DMS114 treated with DMSO at 0.1 percent for 48 hours (cell line): ENCODE results near the gene AIG1.
"Not testable (repeated sequence)": the region's sequence is repeated elsewhere in the genome, so short reads cannot be mapped to it uniquely, and the experiment has no call there.

Experiments
- DNase-seq: peaks from one replicate; lab custom pipeline; 2025; ENCODE audit not compliant: unreplicated experiment; lab: John Stamatoyannopoulos, UW

The AIG1 gene

DNA sequence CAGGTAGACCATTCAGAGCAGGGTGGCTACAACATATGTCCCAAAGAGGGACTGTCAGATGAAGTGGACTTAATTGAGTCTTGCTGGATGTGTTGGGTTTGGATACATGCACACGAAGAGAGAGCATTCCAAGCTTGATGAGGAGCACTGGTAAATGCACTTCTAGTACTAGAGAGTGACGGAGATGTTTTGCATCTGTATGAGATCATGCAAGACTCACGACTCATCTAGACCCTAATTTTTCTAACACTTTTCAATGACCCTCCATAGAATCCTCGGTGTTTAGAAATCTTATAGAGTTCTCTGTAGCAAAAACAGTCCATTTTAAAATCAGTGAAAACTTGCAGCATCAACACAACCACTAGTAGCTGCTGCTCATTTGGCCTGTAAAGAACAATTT, 4.8 kb upstream of the AIG1 start:
- DNase-seq = no peak

DNA sequence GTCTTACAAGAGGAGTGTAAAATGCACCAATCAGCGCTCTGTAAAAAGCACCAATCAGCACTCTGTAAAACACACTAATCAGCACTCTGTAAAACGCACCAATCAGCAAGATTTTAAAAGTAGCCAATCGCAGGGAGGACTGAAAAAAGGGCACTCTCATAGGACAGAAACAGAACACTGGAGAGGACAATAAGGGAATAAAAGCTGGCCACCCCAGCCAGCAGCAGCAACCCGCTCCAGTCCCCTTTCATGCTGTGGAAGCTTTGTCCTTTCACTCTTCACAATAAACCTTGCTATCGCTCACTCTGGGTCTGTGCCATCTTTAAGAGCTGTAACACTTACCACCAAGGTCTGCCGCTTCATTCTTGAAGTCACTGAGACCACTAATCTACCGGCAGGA, 1.7 kb upstream of the AIG1 start:
- DNase-seq = no peak

DNA sequence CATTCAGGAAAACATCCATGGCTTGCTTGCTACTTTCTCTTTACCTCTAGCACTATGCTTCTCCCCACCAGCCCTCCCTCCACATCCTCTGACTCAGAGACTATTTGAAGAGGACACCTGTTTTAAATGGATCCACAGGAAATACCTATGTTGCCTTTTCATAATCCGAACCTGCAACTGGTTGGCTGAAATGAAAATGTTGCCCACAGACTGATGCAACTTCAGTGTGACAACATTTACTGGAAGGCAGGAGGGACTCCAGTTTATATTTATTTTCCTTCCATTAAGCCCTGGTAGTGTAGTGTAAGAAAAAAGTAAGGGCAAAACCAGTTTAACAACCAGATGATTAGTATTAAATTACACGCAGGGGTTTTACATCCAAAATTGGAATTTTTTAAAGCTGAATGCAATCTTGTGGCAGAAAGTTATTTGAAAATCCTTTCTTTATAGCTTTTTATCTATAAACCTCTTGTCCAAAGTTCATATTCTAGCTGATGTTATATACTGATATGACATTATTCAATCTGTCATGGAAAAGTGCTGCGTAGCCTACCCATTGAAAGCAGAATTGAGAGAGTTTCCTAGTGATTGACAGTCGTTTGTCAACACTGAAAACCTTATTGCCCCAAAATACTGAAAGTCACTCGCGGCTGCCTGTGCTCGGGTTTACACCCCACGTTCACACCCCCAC, 881 bp upstream of the AIG1 start:
- DNase-seq = no peak

DNA sequence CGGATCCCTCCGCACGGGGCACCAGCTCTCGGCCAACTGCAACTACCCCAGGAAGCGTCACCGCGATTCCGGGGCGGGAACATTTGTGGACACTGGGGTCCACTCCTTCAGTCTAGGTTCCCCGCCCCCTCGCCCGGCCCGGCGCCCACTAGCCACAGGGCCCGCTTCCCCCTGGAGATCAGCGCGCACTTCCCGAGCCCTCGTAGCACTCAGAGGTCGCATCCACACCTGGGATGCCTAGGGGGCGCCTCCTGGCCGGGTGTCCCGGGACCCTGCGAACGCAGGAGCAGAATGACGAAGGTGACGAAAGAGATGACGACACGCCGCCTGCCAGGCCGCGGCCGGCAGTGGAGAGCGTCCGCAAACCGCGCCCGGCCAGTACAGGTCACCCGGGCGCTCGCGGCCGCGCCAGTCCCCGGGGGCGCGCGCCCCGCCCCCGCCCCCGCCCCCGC, 309 bp upstream of the AIG1 start:
- peak; percentile 53 for DNase-seq

DNA sequence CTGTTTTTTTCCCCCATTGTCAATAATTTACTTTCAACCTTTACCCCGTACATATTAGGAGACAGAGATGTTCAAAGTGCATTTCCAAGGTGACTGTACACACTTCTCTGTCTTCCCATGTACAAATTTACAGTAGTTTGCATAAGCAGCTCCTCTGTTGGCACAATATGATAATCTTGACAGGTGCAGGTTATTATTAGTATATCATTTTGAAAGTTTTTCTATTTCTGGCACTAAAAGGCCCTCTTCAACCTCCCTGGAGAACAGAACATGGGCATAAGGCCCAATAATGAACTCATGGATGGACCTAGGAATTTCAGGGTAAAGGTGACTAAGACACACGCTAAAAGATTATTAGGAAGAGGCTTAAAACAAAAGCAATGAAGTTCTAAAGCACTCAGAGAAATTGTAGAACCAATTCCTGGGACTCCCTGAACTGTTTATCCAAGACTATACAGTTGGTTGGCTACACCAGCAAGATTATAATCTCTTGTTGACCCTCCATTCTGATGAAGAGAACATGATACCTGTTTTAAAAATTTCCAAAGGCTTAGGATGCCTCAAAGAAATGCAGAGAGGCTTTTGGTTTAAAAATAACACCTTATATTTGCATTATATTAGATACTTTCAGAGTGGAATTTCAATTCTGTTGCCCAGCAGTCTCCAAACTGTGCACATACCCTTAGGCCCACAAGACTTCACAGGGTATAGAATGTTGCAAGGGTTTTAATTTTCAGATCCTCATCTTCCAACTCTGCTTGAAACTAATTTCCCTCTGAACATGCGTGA, 1.1 kb downstream of the AIG1 start:
- DNase-seq = no peak

DNA sequence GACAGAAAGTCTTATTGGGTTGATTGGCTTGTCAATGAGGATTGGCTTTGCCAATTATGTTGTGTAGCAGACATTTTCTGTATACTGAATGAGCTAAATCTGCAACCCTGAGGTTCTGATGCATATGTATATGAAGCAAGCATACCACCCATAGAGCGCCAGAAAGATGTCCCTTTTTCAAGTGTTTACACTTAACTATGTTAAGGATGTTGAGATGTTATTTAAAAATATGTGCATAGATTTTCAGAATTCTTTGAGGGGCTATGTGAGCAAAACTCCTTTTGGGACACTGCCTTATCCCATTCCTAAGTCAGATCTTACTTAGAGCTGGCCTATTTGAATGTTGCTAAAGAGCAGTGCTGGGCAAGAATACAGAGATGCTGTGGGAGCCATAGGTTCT, 1.9 kb downstream of the AIG1 start:
- no peak for DNase-seq

DNA sequence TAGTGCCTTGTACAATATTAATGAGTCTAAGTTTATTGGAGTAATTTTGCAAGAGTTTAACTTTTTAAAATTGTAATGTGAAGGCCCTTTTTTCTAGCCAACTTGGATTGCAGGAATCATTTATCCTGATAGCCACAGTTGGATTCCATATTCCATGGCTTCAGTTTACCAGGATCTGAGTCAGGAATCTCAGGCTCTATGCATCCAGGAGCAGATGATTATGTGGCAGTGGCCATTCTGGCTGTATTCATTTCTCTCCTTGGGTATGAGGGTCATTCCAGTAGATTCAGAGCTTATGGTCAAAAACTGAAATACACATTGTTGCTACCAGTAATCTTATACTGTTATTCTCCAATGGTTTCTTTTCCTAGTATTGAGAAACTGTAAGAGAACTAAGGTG, 2.9 kb downstream of the AIG1 start:
- no peak for DNase-seq

DNA sequence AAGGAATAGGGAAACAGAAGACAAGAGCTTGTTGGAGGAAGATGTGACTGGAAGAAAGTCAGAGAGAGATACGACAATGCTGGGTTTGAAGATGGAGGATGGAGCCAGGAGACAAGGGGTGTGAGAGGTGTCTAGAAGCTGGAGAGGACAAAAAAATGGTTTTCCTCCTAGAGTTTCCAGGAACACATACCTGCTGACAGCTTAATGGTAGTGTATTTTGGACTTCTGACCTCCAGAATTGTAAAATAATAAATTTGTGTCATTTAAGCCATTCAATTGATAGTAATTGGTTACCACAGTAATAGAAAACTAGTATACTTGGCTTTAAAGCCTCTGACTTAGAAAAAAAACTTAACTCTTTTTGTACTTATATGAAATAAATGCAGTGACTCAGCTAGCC, 3.6 kb downstream of the AIG1 start:
- DNase-seq = no peak

DNA sequence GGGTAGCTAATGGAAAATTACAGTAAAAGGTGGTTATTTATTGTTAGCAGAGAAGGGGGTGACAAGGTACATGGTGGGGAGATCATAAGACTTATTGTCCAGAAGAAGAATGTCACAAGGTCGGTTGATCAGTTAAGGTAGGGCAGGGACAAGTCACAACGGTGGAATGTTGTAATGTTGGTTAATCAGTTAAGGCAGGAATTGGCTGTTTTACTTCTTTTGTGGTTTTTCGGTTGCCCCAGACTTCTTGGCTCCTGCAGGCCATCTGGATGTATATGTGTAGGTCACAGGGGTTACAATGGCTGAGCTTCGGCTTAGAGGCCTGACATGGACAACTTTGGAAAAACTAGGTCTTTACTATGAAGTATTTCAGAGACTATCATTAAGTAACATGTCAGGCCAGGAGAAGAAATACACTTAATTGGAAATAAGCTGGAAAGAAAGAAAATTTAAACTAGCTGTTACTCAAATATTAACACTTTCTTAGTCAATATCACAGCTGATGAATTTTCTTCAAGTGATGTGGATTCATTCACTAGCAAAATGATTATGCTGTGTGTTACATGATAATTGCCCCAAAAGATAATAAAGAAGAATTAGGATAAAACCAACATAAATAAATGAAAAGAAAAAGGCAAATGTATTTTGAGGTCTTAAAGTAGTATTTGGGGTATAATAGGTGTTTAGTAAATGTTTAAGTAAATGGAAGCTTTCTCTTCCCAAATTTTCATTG, 4.4 kb downstream of the AIG1 start:
- no peak for DNase-seq

DNA sequence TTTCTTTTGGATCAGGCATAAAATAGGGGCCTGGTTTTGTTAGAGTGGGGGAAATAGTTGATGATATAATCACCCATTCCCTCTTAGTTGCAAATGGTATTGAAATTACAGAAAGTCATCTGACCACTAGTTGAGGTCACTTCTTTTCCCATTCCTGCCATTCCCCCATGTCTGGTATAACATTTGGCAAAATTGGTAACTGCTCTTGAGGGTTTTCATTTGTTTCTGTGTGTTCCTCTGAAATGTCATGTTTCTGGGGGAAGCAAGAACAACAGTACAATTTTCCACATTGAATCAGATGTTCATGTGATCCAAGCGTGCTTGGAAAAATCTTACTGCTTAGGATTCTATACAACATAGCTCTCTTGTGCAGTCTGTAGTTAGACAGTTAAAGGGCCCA, 7.3 kb downstream of the AIG1 start:
- DNase-seq = no peak

DNA sequence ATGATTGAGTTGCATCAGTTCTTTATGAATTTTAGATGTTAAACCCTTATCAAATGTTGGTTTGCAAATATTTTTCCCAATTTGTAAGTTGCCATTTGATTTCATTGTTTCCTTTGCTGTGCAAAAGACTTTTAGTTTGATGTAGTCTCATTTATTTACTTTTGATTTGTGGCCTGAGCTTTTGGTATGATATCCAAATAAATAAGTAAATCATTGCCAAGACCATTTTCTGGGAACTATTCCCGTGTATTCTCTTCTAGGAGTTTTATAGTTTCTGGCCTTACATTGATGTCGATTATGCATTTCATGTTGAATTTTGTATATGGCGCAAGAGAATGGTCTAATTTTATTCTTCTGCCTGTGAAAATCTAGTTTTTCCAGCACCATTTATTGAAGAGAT, 13.4 kb downstream of the AIG1 start:
- DNase-seq = no peak

DNA sequence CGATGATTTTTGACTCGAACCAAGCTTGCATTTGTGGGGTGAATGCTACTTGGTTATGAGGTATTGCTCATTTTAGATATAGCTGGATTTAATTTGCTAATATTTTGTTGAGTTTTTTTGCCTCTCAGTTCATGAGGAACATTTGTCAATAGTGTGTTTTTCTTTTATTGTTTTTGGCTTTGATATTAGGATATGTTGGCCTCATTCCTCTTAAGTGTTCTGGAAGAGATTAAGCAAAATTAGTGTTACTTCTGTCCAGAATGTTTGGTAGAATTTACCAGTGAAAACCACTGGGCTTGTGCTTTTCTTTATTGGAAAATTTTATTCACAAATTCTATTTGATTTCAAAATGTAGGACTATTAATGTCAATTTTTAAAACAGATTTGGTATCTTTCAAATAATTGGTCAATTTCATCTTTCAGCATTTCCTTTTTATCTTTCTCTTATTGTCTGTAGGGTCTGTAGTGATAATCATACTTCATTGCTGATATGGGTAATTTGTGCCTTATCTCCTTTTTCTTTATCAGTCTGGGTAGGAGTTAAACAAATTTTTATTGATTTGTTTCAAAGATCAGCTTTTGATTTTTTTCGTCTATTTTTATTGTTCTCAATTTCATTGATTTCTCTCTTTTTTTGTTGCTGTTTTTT, 14.1 kb downstream of the AIG1 start:
- DNase-seq = no peak

DNA sequence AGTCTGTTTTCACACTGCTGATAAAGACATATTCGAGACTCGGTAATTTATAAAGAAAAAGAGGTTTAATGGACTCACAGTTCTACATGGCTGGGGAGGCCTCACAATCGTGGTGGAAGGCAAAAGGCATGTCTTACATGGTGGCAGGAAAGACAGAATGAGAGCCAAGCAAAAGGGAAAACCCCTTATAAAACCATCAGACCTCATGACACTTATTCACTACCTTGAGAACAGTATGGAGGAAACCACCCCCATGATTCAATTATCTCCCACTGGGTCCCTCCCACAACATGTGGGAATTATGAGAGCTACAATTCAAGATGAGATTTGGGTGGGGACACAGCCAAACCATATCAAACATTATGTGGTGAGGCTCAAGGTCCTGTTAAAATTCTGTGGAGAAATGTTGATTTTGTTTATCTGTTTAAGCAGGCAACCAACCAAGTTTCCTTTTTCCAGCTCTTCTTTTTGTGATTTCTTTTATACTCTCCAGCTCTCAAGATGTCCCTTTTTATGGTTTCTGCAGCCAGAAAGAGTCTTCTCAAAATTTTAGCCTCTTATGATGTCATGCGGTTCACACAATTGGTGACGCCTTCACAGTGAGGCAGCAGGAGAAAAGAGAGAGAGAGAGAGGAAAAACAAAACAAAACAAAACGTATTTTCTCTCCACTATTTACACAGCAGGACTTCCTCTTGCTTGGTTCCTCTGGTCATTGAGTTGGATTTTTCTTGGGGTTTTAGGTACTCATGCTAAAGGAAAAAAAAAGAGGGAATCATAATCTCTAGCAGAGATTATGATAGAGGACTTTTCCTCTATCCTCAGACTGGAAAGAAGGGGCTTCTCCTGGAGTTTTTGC, 18.0 kb downstream of the AIG1 start:
- no peak for DNase-seq

DNA sequence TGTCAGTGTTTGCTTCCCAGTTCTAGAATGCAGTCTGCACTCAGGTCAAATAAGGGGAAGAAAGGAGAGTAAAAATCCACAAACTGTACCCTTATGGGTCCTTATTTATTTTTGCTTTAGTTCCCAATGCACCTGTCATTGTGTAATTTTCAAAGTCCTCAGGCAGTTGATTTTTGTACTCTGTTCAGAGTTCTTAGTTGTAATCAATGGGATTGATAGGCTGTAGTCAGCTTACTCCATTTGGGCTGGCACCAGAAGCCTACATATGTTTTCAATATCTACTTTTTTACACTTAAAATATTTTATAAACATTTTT, 18.6 kb downstream of the AIG1 start:
- no peak for DNase-seq

DNA sequence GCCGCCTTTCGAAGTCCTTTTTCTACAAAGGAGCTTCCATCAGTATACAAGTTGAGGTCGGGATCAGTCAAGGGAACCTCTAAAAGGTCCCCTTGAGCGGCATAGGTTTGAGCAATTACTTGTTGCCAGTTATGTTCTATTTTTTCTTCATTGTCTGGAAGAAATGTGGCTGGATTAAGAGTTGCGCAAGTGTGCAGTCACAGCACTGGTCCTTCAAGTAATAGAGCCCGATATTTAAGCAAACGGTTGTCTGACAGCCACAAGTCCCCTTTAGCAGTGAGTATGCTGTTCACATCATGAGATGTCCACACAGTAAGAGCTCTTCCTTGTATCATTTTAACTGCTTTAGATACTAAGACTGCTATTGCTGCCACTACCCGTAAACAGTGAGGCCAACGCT, 21.6 kb downstream of the AIG1 start:
- DNase-seq = not testable (repeated sequence)

DNA sequence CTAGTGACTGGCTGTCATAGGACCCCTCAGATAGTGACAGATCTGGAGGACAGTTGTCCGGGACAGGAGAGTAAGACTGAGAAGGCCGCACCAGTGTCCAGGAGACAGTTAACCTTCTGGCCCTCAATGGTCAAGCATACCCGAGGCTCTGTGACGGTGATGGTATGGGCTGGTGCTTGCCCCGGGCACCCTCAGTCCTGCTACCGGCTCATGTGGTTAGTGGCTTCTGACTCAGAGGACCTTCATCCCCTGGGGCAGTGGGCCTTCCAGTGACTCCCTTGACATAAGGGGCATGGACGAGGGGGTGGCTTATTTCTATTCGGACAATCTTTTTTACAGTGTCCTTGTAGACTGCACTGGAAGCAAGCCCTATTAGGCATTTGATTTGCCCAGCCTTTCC, 23.3 kb downstream of the AIG1 start:
- DNase-seq = not testable (repeated sequence)

DNA sequence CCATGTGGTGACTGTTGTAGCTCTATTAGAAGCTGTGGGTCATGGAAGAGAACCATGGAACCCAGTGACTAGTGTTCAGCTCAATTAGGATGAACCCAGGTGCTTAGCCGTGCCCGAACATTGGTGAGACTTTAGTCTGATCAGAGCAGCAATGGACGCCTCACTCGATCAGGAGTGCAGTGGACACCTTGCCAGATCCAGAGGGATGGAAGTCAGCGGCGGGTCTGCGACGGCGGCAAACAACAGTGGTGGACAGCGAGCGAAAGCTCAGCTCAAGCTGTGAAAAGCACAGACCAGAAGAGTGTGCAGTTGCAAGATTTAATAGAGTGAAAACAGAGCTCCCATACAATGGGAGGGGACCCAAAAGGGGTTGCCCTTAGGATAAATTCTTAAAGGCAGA, 26.6 kb downstream of the AIG1 start:
- DNase-seq = not testable (repeated sequence)

DNA sequence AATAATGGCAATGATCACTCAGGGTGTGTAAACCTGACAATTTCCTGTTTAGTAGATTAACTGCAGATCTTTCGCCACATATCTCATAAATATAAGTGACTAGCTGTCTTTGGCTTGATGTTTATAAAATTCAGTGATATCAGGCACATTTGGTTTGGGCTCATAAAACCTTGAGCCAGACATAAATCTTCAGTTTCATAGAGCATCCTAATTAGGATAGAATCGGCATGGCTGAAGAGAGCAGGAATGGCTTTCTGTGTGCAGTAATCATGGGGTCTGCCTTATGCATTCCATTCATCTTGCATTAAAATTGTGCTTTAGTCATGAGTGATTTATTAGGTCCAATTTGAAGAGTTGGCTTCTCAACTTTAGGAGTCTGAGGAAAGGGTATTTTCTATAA, 27.2 kb downstream of the AIG1 start:
- no peak for DNase-seq

DNA sequence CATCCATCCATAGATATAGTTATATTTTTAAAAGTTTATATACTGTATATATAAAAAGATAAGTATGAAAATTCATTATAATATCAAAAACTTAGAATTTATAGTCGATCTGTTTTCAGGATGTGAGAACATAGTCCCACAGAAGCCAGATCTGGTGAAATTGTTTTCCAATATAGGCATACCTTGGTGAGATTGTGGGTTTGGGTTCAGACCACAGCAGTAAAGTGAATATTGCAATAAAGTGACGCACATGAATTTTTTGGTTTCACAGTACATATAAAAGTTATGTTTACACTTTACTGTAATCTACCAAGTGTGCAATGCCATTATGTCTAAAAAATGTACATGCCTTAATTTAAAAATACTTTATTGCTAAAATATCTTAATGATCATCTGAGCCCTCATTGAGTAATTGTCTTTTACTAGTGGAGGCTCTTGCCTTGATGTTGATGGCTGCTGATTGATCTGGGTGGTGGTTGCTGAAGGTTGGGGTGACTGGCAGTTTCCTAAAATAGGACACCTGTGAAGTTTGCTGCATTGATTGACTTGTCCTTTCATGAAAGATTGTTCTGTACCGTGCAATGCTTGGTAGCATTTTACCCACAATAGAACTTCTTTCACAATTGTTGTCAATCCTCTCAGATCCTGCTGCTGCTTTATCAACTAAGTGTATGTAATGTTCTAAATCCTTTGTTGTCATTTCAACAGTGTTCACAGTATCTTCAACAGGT, 29.8 kb downstream of the AIG1 start:
- DNase-seq = no peak

DNA sequence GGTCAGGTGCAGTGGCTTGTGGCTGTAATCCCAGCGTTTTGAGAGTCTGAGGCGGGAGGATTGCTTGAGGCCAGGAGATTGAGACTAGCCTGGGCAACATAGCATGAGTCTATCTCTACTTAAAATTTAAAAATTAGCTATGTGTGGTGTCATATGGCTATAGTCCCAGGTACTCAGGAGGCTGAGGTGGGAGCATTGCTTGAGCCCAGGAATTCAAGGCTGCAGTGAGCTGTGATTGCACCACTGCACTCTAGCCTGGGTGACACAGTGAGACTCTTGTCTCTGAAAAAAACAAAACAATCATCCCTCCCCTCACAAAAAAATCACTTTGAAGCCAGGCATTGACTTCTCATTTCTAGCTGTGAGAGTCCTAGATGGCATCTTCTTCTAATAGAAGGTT, 32.1 kb downstream of the AIG1 start:
- no peak for DNase-seq
